Measurements from ENCODE around the gene TRABD2B.

GRCh38 chr1:47964636-47965035 lies 32.5 kb downstream of the TRABD2B start:
- TF ChIP-seq CTCF (IDR thresholded peaks at IDR 0.05) (no peak), ZFX (IDR thresholded peaks at IDR 0.05; ENCODE audit: borderline replicate concordance) (no peak)
